GM18909 (cell line): Measurements from ENCODE around the gene ZNF682.
"Not testable (repeated sequence)": the region's sequence is repeated elsewhere in the genome, so short reads cannot be mapped to it uniquely, and the experiment has no call there.

ENCODE experiments used
- ATAC-seq: cut with Tn5 transposase; IDR thresholded peaks from one replicate; pipeline ENCODE4 v1.9.1; 2021; ENCODE audit warnings: mild to moderate bottlenecking; ENCODE audit not compliant: unreplicated experiment, poor library complexity

The ZNF682 gene

GRCh38 chr19:20039203-20039723 is at the start of gene ZNF682:
Gene ZNF682 (minus strand): TSS chr19:20039505. CDS start chr19:20039345, 160 bp downstream.
- peak; percentile 98 for ATAC-seq

- ATAC-seq: not testable (repeated sequence)
Measured at GRCh38 chr19:20082876-20083275, 43.6 kb upstream of the ZNF682 start.

GRCh38 chr19:20082232-20082833 is 43.0 kb upstream of the ZNF682 start:
- not testable (repeated sequence) for ATAC-seq

GRCh38 chr19:20080656-20081055 is 41.4 kb upstream of the ZNF682 start:
- ATAC-seq: no peak

DNA sequence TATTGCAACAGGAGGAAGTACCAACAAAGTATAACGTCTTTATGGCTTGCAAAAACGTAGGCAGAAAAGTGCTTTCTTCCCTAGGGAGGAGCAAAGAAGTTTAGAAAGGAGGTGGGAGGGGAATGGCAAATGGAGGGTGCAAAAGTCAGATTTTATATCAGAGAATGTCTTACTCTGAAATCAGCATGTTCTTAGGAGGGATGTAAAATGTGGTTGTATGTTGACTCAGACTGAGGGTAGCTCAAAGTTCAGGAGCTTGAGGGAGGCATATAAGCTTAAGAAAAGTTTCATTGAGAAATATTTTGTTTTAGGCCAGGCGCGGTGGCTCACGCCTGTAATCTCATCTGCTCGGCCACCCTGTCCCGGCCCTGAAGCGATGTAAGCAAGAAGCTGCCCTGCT is 40.2 kb upstream of the ZNF682 start:
- ATAC-seq: no peak

DNA sequence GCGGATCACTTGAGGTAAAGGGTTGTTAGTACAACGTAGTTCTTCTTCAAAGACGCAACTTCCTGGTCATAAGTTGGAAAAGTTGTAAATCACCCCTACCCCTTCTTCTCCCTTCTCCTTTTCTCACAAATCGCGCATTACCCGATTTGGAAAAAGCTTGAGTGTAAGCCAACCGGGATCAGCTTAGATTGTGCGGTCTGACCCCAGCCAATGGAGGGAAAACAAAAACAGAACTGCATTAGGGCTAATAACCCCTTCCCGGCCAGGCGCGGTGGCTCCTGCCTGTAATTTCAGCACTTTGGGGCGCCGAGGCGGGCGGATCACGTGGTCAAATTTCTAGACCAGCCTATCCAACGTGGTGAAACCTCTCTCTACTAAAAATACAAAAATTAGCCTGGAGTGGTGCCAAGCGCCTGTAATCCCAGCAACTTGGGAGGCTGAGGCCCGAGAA is 39.3 kb upstream of the ZNF682 start:
- ATAC-seq: no peak

DNA sequence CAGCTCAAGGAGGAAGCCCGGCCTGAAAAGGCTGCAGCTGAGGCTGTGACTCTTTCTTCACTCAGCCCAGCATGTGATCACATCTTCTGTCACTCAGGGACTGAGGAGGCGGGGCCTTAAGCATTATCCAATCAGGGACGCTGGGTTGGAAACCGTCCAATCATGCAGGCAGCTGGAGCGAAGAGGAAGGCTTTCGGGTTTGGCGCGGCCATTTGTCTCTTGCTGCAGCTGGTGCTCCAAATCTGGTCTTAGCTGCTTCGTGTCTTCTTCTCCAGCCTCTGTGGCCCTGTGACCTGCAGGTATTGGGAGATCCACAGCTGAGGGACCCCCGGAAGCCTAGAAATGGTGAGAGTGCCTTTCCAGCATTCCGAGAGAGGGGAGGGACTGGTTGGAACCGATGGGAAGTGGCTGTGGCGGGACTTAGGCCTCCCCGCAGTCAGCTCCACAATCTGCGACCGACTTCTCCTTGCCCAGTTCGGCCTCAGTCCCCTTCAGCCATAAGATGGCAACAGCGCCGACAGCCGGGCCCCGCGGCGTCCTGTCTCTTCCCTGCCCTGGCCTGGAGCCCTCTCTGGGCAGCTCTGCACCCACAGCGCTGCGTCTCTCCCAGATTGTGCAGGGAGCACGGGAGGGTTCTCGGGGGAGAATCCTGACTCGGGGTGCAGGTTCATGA is 38.6 kb upstream of the ZNF682 start, which contains the start of gene ZNF90:
Gene ZNF90, plus strand, starts transcription at position 210 of the 673 bp plus-strand sequence. Its CDS starts 133 bp downstream, at position 343.
- ATAC-seq: peak; percentile 94

DNA sequence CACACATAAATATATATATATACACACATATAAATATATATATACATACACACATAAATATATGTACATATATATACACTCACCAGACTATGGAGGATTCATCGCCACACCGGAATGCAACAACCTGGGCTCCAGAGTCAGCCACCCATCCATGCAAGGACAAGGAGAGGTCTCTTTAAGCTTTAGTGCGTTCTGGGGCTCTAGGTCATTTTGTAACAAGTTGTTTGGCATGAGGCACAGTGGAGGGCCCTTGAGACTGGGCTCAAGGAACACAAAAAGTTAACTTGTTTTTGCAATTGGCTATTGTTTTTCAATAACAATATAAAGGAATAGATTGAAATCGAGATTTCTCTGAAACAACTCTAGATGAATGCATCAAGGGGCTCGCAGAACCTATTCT is 33.6 kb upstream of the ZNF682 start:
- no peak for ATAC-seq

DNA sequence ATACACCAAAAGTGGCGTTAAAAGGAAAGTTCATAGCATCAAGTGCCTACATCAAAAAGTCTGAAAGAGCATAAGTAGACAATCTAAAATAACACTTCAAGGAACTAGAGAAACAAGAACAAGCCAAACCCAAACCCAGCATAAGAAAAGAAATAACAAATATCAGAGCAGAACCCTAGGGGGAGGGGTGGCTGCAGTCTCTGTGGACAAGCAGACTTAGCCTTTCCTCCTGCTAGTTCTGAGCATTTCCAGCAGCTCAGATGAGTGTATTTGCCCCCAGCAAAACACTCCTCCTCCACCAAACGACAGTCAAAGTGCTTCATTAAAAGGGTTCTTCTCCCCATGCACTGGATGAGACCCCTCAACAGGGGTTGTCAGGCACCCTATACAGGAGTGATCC is 31.4 kb upstream of the ZNF682 start:
- no peak for ATAC-seq

GRCh38 chr19:20068559-20068958 is 29.3 kb upstream of the ZNF682 start:
- not testable (repeated sequence) for ATAC-seq

DNA sequence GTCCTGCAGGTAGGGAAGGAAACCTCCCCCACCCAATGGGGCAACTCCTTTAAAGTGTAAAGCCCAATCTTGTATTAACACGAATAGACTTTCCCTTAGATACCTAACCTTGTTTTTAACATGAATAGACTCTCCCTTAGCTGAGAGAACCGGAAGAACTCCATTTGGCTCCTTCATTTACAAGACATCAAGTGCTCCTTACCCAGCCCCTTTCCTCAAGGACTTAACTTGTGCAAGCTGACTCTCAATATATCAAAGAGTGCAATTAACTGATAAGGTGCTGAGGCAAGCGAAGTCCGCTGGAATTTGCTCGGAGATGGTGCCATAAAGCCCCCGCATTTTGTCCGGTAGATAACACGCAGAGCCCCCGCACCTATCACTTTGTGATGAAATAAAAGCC is 28.6 kb upstream of the ZNF682 start:
- no peak for ATAC-seq

DNA sequence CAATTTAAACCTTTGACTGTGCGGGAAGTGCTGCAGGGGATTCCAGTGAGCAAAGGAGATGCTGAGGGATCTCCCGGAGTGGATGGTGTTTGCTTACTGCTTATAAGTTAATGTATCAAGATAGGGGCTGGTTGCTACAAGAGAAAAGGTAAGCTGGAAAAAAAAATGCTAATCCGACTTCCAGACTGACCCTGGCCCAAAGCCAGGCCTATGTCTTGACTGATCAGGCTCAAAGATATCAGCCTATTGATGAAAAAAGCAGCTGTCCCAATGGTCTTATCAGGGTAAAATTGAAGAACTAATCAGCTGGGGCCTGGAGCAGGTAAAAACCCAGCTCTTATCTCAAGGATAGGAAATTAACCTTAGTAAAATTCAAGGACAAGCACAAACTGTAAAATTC is 27.6 kb upstream of the ZNF682 start:
- no peak for ATAC-seq

- ATAC-seq: no peak
Measured at GRCh38 chr19:20060282-20060681, 21.0 kb upstream of the ZNF682 start.

- ATAC-seq: not testable (repeated sequence)
Measured at GRCh38 chr19:20058738-20059137, 19.4 kb upstream of the ZNF682 start.

DNA sequence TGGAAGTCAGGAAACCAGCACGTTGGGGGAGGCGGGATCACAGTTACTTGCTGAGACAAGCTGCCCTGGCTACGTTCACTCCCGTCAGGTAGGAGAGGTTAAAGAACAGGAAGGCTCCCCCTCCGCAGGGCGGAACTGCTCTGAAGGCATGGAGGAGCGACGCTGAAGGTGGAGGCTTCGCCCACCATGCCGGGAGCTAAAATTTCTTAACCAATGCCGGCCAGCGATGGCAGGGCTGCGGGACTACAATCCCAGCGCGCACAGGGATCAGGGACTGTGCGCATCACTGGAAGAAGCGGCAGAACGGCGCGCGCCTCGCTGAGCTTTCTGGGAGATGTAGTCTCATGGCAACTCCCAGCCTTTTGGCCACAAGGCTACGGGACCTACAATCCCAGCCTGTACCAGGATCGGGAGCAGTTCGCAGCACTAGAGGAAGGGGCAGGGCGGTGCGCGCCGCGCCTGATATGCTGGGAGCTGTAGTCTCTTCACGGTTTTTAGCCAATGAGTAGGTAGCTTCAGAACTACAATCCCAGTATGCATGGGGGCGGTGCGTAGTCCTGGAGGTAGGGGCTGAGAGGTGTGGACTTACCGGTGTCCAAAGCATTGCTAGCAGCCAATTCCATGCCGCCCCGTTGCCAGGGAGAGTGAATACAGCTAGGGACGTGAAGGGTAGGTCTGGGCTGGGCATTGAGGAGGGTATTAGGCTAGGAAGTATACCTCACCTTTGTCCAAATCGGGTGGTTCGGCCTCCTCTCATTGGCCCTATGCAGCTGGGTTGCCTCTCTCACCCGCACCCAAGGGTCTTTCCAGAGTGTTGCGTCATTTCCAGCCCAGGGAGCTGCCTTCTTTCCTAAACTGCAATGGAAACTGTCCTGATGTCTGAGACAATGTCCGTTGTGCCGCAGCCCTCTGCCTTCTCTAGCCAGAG is 12.8 kb upstream of the ZNF682 start:
- peak; percentile 96 for ATAC-seq

- not testable (repeated sequence) for ATAC-seq
Measured at GRCh38 chr19:20045742-20046141, 6.4 kb upstream of the ZNF682 start.

- no peak for ATAC-seq
Measured at GRCh38 chr19:20044663-20045062, 5.4 kb upstream of the ZNF682 start.

DNA sequence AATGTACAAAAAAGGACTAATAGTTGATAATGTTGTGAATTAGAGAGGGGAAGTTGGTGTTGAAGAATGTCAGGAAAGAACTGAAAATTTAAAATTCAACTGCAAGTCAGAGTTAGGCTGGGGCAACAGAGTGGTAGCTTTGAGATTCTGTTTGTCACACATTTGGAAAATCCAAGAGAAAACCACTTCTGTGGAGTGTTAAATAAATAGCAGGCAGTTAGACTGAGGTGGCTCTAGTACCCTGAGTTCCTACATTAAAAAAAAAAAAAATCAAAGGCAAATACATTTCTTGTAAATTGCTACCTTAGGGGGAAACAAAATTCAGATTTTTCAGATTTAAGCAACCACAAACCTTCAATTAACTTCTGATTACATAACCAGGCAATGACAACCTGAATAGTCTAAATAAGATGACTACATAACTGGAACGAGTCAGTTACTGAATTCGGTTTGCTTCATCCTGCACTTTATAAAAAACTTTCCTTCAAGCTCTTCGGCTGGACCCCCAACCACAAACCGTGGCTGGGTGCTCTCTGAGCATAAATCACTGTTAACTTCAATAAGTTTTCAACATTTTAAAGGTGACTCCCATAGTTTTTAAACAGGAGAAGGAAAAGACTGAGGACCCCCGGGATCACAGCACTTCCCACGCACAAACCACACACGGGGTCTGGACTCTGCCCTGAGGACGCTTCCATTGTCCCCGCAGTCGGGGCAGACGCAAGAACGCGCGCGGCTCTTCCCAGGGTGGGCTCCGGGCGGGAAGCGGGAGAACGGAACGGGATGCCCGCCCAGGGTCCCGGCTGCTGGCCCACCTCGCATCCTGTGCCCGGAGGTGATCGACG is 725 bp downstream of the ZNF682 start:
- peak; percentile 32 for ATAC-seq

DNA sequence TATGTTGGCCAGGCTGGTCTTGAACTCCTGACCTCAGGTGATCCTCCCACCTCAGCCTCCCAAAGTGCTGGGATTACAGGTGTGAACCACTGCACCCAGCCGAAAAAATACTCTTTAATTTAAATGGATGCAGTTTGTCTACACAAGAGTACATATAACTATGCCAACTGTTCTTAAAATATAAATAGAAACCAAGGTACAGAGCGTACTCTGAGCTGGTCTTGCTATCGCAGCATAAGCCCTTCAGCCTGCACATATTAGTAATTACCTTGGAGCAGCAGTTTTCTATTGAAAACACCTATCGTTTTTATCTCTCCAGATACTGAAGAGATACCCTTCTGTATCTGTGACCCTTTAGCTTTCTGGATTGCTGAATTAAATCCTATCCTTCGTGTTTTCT is 3.4 kb downstream of the ZNF682 start:
- no peak for ATAC-seq

DNA sequence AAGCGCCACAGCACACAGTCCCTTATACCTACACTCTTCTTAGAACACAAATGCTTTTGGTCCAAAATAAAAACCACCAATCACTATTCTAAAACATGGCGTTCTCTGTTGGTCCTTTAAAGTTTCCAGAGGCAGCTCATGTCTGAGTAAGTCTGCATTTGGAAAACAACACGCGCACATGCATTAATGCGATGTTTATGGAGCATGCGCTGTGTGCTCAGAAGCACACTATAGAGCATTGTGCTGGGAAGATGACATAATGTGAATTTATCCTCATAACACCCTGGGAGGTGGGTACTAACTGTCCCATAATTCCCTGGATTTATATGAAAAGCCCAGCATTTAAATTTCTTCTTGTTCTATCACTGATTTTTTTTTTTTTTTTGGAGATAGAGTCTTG is 10.7 kb downstream of the ZNF682 start:
- no peak for ATAC-seq
